ENCODE results near the gene THOC7.

DNA sequence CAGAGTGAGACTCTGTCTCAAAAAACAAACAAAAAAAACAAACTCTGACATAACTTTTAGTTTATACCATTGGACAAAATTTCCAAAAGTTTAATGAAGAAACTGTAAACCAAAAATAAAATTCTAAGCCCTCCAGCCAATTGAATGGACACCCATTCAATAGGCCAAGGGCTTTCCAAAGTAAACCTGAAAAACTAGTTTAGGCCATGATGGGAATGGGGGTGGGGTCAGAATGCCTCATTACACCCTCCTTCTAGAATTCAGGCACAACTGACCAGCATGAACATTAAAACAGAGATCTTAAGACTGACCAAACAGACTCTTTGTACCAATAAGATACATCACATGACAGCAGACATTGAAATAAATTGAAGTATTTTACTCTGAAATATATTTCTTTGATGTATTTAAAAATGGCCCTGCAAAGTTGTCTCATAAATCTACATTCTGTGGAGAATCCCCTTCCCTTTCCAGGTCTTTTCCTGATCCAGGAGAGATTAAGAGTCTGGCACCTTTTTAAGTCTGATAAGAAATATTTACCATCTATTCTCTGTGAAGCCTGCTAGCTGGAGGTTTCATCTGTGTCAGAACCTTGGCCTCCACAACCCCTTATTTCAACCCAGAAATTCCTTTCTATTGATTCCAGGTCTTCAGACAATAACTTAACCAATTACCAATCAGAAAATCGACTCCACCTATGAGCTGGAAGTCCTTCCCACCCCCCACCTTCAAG, 15.7 kb downstream of the THOC7 start:
- TF ChIP-seq, protein P1, sequence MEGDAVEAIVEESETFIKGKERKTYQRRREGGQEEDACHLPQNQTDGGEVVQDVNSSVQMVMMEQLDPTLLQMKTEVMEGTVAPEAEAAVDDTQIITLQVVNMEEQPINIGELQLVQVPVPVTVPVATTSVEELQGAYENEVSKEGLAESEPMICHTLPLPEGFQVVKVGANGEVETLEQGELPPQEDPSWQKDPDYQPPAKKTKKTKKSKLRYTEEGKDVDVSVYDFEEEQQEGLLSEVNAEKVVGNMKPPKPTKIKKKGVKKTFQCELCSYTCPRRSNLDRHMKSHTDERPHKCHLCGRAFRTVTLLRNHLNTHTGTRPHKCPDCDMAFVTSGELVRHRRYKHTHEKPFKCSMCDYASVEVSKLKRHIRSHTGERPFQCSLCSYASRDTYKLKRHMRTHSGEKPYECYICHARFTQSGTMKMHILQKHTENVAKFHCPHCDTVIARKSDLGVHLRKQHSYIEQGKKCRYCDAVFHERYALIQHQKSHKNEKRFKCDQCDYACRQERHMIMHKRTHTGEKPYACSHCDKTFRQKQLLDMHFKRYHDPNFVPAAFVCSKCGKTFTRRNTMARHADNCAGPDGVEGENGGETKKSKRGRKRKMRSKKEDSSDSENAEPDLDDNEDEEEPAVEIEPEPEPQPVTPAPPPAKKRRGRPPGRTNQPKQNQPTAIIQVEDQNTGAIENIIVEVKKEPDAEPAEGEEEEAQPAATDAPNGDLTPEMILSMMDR (IDR thresholded peaks at IDR 0.05): no peak
- no peak for TF ChIP-seq POLR2AphosphoS5 (IDR thresholded peaks at IDR 0.05)
